GM12891 (cell line): Measurements from ENCODE around the gene MC2R.

Experiments
- POLR2A ChIP-seq: IDR thresholded peaks from 2 replicates; pipeline ENCODE4 v1.6.1; 2011; ENCODE audit warnings: low read depth, low read length, control low read depth
- POLR2AphosphoS5 ChIP-seq: IDR thresholded peaks from 2 replicates; pipeline ENCODE4 v1.6.1; 2011; ENCODE audit warnings: low read depth, low read length, control low read depth
- SPI1 ChIP-seq: IDR thresholded peaks from 2 replicates; pipeline ENCODE4 v1.6.1; 2011; ENCODE audit warnings: low read depth, low read length, control low read depth

DNA sequence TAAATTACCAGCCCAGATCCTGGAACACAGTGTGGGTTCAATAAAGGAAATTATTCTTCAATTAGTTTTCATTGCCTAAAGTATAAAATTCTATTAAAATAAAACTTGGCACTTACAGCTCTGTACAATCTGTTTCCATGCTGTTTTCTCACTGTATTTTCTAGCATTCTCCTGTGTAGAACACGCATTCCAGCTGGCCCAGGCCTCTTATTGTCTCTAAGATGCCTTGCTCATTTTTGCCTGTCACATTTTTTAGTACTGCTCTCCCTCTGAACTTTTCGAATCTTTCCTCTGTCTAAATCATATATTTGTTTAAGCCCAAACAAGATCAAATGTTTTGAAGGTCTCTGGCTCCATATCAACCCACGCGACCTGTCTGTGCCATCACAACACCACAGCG lies 20.8 kb downstream of the MC2R start:
- TF ChIP-seq POLR2A (no peak), POLR2AphosphoS5 (no peak), SPI1 (no peak)
